Activated CD8-positive, alpha-beta memory T cell treated with anti-CD3 and anti-CD28 coated beads for 48 hours (primary cell): Measurements from ENCODE around the gene CDC25A.

ENCODE experiments used
- DNase-seq, 3 experiments: peaks; one replicate each; pipeline ENCODE4 v3.0.0-alpha.2; 2020; ENCODE audit warnings: low read depth in 2 of 3, low spot score in 2 of 3

The CDC25A gene

GRCh38 chr3:48110463-48110862 is 77.8 kb downstream of the CDC25A start:
- DNase-seq: no peak

GRCh38 chr3:48107227-48107626 is 81.0 kb downstream of the CDC25A start:
- DNase-seq: no peak
